Cardiac septum (tissue), 1 donor: ENCODE data around the gene OR8K1. TPM values are rescaled to one million over a fixed set of nuclear protein-coding genes. Genes with fewer than 3 reads are reported as not detected.

ENCODE experiments used
- DNase-seq: peaks from one replicate; pipeline ENCODE4 v3.0.0-alpha.2; 2020; ENCODE audit warnings: low spot score
- intact Hi-C: fragments of 100-400 bp; cut with DNase I; formaldehyde crosslinking; loops from one replicate; pipeline ENCODE4 v1.14.0; 2022
- long read RNA-seq: library from polyadenylated mRNA; unstranded; transcript quantifications from one replicate; pipeline ENCODE4 v2.0.0, GENCODE V29; 2021
- total RNA-seq: library from RNA; stranded (reverse); fragmentation: NEBNext Ultra II Directional; extraction: Animal tissue kit (Norgen Biotek cat#: 25700); gene quantifications from one replicate; pipeline ENCODE4 v1.2.1, GENCODE V29; 2021
- donor health status: DM: no; HTN: no; CAD: no.

OR8K1 gene
- not detected for total RNA-seq
- long read RNA-seq = 0 reads

DNA sequence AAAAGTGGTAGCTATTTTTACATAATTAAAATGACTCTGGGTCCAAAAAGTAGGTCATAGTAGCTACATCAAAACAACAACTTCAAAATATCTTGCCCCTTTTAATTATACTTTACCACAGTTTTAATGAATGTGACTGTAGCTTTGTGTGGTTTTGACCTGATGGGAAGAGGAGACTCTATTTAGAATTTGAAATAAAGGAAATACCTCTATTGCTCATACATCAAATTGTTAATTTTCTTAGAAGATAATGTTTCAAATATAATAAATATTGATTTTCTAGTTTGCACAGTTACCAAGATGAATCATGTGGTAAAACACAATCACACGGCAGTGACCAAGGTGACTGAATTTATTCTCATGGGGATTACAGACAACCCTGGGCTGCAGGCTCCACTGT is at the start of gene OR8K1:
Gene OR8K1 (plus strand): TSS at position 301 of the 400 bp plus-strand sequence. CDS start 0 bp downstream, at position 301.
- DNase-seq = no peak
- intact Hi-C loops = no loop called here

DNA sequence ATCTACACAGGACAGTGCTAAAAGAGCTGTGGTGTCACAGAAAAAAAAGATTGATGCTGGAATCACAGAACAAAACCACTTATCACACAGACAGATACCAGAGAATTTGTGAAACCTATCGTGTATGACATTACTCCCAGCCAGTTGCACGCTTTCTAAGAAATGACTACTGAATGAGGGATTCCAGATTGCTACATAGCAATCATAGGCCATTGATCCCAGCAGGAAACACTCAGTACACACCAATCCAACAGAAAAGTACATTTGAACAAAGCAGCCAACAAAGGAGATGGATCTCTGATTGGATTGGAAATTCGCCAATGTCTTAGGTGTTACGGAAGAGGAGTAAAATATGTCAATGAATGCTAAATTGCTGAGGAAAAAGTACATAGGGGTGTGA is 48.9 kb upstream of the OR8K1 start:
- intact Hi-C loops = no loop called here
- DNase-seq = no peak

- DNase-seq = no peak
- intact Hi-C loops = no loop called here
These were observed 38.0 kb upstream of the OR8K1 start for GRCh38 chr11:56307836-56308235.

DNA sequence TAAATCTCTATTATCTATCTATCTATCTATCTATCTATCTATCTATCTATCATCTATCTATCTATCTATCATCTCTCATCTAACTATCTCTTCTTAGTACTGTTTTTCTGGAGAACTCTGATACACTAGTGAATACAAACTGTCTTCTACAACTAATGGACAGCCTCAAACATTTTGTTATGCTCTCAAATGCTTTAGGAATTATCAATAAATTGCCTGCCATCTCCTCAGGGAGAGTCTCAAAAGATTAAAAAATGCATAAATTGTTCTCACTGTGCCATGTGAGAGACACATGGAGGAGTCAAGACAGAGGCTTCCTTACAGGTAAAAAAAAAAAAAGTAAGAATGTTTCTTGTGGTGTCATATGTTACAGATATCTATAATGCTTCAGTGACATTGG is 31.0 kb upstream of the OR8K1 start, which contains the start of gene OR8K3:
Gene OR8K3 (plus strand): TSS at position 301 of the 400 bp plus-strand sequence. CDS start 3,163 bp downstream, outside the sequence.
- no peak for DNase-seq
- intact Hi-C loops = no loop called here

DNA sequence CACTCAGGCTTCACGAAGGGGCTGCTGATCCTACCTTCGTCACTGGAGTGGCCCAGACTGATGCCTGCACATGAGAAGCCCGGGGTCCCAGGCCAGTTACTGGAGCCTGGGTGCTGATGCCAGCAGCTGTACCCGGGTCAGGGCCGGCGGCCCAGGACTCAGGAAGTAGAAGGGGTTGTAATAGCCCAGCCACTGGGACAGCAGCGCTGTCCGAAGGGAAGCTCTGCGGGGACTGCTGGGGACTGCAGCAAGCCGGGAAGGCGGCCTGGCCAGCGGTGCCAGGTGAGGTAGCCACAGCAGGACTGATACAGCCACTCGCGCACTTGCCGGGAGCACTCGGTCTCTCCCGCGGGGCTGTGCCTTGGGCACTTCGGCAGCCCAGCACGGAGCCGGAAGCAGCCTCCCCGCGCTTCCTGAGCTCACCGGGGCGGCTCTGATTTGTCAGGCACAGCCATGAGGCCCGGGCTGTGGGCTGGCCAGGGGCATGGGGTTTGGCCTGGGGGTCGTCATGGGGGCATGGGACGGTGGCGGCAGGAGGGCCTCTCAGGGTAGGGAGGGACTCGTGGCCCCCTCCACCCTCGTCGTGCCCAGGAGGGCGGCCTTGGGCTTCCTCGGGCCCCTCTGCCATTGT is 13.9 kb upstream of the OR8K1 start:
- no peak for DNase-seq
- intact Hi-C loops = no loop called here

DNA sequence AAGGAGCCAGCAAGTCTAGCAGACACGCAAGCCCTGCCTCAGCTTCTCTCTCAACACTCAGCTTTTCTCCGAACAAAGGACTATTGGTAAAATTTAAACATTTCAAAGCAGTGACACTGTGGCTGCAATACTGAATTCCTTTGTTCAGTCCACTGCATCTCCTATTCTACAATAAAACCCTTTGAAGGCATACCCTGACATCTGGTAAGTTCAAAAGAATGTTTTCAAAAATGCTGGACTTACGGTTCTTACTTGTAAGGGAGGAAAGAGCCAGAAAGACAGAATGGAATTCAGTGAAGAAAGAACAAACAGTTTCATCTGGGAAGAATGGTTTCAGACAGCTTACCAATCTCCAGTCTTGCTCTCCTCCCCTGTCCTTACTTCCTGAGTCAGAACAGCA is 12.7 kb upstream of the OR8K1 start:
- intact Hi-C loops = no loop called here
- no peak for DNase-seq

GRCh38 chr11:56340289-56340688 is 5.5 kb upstream of the OR8K1 start:
- intact Hi-C loops = no loop called here
- DNase-seq = no peak

DNA sequence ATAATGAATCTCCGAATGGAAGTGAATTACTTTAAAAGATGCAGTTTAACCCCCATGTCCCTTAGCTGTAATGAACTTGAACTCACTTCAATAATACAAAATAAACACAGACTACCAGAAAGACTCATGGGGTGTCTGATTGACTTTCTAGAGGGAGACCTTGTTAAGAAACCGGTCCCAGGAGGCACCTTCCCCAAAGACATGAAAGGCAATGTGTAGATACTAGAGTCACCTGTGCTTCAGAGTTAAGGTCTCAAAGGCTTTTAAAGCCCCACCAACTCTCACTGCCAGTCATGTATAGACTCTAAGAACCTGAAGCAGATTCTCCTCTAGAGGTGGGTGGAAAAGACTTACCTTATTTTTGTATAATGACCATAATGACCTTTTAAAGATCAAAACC is 8.2 kb downstream of the OR8K1 start, which contains the start of gene OR8J1:
Gene OR8J1 (plus strand): TSS at position 301 of the 400 bp plus-strand sequence. CDS start 5,956 bp downstream, outside the sequence.
- DNase-seq = no peak
- intact Hi-C loops = no loop called here

GRCh38 chr11:56375324-56375723 is 29.5 kb downstream of the OR8K1 start, which contains the start of gene OR8U1:
TSS of gene OR8U1 (plus strand) at chr11:56375624. CDS start at chr11:56375624, 0 bp downstream.
- intact Hi-C loops = no loop called here
- no peak for DNase-seq

DNA sequence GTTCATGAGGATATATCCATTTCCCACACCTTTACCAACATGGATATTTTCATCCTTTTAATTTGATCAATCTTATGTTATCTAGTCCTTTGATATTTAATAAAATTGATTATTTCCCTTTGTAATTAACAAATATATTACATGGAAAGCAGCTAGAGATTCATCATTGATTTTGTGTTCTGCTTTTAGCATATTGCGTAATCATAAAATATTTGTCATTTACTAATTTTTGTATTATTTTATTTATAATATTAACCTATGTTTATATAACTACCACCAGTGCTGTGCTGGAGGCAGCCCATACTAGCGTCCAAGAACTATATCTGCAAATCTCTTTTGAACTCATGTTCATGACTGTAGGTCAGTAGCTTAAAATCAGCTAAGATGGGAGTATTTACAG is 34.3 kb downstream of the OR8K1 start:
- intact Hi-C loops = no loop called here
- DNase-seq = no peak

DNA sequence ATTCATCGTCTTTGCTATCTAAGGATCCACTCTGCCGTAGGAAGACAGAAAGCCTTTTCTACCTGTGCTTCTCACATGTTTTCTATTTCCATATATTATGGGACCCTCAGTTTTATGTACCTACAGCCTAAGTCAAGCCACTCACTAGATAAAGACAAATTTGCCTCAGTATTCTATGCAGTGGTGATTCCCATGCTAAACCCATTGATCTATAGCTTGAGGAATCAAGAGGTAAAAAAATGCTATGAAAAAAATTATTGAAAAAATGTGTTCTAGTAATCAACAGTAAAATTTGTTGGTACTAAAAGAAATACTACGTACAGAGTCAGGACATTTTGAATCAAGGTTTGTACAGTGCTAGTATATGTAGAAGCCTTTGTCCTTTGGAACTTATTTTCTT is 48.5 kb downstream of the OR8K1 start:
- DNase-seq = no peak
- intact Hi-C loops = no loop called here

DNA sequence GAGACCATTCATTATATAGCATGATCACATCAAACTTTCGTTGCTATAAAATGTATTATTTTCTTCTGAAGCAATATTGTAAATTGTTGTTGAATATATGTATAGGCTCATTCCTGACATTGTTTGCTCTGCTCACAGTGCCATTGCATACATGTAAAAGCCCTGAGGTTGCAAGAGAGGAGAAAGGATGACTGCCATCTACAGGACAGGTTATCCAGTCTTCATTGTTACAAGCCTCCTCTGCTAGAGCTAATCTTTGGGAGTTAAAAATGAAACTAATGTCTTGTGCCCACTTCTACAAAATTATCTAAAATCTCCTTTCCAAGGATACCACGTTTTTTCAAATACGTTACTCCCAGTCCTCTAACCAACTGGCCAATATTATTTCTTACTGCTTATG is 50.2 kb downstream of the OR8K1 start:
- intact Hi-C loops = no loop called here
- no peak for DNase-seq

Other genes with a start within 250 kb of the OR8K1 start
- not detected for gene OR8H2, start 242.4 kb upstream of the OR8K1 start, total RNA-seq
- not detected for gene OR8H3, start 223.7 kb upstream of the OR8K1 start, total RNA-seq
- not detected for gene OR8J3, start 205.8 kb upstream of the OR8K1 start, total RNA-seq
- gene OR8K5, start 185.7 kb upstream of the OR8K1 start, total RNA-seq = not detected
- not detected for gene OR5J2, start 169.4 kb upstream of the OR8K1 start, total RNA-seq
- gene OR5T2, start 111.8 kb upstream of the OR8K1 start, total RNA-seq = not detected
- not detected for gene OR5T3, start 93.8 kb upstream of the OR8K1 start, total RNA-seq
- not detected for gene OR5T1, start 71.9 kb upstream of the OR8K1 start, total RNA-seq
- not detected for gene OR8H1, start 53.8 kb upstream of the OR8K1 start, total RNA-seq
- not detected for gene OR8K3, start 30.9 kb upstream of the OR8K1 start, total RNA-seq
- not detected for gene OR8J1, start 8.3 kb downstream of the OR8K1 start, total RNA-seq
- not detected for gene OR8U1, start 29.6 kb downstream of the OR8K1 start, total RNA-seq
- gene OR5AL1, start 66.7 kb downstream of the OR8K1 start, total RNA-seq = not detected
- gene OR5M3, start 127.3 kb downstream of the OR8K1 start, total RNA-seq = not detected
- not detected for gene OR5M8, start 145.3 kb downstream of the OR8K1 start, total RNA-seq
- not detected for gene OR5M11, start 197.2 kb downstream of the OR8K1 start, total RNA-seq
- gene OR5M10, start 231.7 kb downstream of the OR8K1 start, total RNA-seq = not detected